Stimulated activated CD4-positive, alpha-beta T cell treated with anti-CD3 and anti-CD28 coated beads, Interleukin-2, amount 100 ng/mL, for 4 hours (primary cell): ENCODE data around the gene CIRBP.

ENCODE experiments used
- DNase-seq: peaks from one replicate; pipeline ENCODE4 v3.0.0-alpha.2; 2020; ENCODE audit warnings: low read depth

CIRBP gene

DNA sequence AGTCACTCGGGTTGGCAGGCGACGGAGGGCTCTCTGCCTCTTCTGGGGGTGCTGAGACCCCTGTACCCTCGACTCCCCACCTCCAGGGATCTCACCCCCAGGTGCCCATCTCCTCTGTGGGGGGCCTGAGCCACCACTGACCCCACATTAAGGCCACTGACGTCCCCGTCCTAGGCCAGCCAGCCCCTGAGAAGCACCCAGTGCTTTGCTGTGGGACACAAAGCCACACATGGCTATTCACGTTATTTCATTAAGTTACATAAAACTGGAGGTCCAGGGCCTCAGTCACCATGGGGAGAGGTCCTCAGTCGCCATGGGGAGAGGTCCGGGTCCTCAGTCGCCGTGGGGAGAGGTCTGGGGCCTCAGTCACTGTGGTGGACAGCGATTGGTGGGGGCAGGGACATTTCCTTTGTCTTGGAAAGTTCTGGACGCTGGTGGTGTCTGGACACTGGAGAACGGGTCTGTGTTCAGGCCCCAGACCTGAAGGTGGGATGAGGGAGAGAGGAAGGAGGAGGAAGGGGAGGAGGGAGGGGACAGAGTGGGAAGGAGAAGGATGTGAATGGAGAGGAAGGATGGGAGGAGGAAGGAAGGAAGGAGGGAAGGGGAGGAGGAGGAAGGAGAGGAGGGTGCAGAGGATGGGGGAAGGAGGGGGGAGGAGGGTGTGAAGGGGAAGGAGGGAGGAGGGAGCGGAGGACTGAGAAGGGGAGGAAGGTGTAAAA is 12.6 kb downstream of the CIRBP start:
- no peak for DNase-seq

DNA sequence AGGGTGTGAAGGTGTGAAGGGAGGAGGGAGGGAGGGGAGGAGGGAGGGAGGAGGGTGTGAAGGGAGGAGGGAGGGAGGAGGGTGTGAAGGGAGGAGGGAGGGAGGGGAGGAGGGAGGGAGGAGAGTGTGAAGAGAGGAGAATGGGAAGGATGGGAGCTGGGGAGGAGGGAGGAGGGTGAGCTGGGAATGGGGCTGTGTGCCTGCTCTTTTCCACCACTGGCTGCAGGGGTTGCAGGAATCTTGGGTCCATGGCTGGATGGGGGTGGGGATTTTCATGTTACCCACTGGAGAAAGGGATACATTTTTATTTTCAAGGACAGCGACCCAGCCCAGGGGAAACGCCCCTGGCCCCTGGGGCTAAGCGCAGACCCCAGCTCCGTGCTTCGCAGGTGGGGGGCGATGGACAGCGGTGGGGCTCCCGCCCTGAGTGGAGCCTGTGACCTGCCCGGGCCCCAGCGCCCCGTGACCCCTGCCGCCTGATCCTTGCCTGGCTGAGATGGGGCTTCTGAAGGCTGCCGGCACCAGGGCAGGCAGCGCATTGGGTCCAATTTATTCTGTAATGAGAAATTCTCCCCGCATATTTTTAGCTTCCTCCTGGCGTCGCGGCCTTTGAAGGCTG is 13.6 kb downstream of the CIRBP start:
- no peak for DNase-seq

DNA sequence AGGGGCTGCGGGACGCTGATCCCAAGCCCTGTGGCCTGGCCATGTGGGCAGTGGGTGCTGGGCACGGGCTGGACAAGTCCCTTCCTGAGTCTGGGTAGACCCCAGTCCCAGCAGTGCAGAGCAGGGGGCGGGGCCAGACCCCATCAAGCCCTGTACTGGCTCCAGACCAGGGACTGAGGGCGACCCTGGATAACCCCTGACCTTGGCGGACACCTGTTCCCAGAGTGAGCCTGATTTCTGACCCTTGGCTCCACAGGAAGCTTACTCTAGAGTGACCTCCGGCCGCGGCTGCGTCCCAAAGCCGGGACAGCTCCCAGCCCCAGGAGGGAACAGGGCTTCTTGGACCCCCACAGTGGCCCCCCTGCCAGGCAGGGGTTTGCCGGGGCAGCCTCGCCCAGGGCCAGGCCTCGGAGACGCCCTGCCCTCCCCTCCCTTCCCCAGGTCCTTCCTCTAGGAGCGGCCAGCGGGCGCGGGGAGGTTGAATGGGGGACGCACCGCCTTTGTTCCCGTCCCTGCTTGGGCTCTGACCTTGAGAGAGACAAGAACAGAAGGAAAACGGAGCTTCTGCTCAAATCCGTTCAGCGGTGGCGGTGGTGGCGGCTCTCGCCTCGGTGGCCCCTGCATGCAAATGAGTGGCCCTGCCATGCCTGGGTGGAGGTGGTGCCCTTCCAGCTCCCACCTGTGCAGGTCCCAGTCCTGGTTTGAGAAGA is 14.2 kb downstream of the CIRBP start:
- no peak for DNase-seq

DNA sequence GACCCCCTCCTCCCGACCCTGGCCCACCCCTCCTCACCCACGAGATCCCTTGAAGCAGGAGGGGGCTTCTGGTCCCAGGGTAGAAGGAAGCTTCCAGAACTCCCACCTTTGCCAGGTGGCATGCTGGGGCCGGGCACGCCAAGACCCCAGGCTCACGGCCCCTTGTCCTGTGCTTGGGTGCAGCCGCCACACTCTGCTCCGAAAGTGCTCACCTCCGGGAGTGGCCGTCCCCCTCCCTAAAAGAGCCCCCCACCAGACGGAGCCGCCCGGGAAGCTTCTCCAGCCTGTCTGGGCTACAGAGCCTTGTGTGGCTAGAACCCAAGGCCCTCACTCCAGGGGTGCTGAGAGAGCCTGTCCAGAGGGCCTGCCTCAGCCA is 14.8 kb downstream of the CIRBP start:
- no peak for DNase-seq

DNA sequence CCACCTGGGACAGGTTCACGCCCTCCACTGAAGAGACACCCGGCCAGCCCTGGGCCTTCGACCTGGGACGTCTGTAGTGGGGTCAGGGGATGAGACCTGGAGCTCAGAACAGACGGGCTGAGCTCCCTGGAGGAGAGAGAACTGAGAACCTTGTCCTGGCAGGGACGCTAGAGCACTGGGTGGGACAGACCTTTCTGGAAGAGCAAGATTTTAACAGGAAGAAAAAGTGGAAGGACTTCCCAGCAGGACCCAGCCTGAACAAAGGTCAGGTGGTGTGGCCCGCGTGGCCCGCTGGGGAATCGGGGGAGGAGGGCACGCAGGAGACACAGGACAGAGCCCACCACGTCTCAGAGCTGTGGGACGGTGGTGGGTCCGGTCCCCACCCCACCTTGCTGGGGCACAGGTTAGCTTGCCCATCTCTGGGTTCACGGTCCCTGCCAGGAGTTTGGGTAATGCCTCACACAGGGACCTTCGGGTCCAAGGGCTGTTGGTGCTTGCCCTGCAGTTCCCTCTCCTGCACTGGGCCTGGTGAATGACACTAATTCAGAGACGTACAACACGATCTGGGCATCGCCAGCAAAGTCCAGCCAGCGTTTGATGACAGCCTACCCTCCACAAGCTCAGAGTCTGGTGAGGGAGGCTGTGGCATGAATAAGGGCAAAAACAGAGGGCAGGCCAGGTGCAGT is 15.3 kb downstream of the CIRBP start:
- DNase-seq: no peak

DNA sequence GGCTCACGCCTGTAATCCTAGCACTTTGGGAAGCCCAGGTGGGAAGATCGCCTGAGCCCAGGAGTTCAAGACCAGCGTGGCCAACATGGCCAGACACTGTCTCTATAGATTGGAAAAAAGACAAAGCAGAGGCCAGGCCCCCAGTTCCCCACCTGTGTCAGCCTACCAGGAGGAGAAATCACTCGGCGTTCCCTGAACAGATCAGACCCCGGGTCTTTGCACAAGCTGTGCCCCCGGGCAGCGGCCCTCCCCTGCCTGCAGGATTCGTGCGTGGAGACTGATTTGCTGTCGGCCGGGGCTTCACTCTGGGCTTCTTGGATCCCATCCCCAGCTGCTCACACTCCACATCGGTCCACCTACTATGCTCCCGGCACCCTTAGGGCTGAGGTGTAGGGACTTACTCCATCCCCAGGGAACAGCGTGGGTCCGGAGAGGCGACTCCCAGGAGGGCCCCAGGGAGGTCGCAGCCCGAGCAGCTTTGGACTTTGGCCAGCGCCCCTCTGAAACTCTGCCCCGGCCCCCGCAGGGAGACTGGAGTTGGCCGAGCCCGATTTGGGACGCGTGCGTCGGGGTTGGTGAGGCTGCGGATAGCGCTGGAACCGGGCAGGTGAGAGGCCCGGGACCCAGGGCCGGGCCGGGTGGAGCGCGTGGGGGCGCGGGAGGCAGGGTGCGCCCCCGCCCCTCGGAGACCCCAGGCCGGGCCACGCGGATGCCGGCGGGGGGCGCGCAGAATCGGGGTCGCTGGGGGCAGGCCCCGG is 16.0 kb downstream of the CIRBP start:
- no peak for DNase-seq

DNA sequence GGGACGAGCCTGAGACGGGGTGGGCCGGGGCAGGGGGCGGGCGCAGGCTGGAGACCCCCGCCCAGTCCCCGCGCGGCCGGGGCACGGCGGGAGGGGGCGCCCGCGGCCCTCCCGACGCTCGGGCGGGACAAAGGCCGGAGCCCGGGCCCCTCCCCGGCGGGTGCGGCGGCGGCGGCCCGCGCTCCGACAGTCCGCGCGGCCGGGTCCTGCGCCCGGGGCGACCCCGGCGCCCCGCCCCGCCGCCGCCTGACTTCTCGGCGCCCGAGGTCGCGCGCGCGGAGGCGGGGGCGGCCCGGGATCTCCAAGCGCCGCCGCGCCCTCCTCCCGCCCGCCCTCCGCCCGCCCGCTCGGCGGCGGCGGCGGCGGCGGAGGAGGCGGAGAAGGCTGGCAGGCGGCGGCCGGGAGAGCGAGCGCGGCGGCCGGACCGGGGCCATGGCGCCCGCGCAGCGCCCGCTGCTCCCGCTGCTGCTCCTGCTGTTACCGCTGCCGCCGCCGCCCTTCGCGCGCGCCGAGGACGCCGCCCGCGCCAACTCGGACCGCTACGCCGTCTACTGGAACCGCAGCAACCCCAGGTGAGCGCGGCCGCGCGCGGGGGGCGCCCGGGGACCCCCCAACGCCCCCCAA is 16.7 kb downstream of the CIRBP start, which contains the start of gene EFNA2:
TSS of gene EFNA2 (plus strand) at position 137 of the 624 bp plus-strand sequence. CDS start at position 433, 296 bp downstream.
- no peak for DNase-seq

DNA sequence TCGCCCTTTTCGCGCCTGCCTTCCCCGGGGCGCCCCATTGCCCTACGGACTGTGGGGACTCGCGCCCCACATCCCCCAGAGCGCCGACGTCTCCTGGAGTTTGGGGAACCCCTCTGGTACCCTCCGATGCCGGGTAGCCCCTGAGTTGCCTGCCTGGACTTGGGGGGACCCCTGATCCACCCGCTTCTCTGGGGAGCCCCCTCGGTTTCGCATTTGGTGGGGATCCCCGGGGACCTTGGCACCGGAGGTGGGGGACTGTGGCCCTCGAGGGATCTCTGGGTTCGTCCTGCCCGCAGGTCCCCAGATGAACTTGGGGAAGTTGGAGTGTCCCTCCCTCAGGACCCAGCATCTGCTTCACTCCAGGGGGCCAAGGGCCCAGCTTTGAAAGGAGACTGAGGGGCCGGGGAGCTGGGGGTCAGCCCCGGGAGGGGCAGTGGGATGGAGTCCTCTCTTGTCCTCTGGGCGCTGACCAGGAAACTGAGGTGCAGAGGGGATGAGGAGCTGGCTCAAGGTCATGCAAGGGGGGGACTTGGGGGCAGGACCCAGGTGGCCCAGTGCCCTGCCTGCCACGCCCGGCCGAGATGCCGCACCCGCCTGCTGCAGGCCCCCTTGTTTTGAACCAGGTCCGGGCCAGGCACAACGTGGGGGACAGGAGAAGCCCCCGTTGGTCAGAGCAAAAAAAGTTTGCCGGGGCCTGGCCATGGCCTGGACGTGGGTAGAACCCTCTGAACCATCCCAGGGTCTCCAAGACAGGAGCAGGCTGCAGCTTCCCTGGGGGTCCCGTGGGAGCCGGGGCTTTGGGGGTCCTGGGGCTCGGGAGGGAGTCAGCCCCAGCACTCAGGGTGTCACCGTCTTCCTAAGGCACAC is 17.6 kb downstream of the CIRBP start:
- DNase-seq: no peak

DNA sequence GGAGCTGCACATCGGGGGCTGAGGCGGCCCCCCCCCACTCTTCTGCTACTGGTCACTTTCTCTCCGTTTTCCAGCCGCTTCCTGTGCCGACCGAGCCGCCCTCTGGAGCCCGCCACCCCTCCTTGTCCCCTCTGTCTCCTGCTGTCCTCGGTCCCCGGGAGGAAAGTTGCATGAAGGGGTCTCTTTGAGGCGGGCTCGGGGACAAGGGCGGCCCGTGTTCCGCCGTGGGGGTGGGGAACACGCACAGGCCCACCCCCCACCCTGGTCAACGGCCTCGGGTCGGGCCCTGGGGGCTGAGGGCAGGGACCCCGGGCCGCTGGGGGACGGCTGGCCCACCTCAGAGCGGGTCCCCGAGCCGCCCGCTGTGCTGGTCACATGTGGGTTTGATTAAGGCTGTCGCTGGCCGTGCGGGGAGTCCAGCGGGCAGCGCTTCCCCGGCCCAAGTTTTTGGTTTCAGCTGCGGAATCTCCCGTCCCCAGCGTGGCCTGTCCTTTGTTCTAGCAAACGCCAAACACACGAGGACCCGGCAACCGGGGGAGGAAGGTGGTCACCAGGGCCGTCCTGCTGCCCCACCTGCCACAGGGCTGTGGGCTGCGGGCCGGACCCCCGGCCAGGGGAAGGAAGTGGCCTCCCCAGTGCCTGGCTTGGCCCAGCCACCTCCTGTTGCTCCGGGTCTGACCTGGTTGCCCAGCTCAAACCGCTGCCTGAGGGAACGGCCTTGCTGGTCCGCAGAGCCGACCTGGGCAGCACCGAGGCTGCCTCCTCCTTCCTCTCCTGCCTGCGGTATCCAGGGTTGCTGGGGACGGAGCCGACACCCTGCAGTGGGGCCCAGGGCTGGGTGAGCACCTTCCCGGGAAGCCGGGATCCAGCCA is 18.5 kb downstream of the CIRBP start:
- DNase-seq: no peak

DNA sequence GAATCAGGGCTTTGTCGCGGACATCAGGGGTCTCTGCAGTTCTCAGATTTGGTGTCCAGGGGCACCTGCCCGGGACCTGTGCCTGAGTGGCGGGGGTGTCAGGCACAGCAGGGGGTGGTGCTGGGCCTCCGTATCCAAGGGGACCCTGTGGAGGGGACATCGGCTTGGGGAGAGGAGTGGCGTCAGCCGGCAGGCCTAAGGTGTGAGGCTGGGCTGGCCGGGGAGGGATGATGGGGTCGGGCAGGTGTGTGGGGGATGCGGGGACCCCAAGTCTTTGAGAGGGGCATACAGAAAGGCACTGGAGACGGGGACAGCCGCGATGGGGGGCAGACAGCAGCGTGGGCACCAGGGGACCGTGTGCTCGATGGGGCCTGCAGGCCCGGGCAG is 19.1 kb downstream of the CIRBP start:
- DNase-seq: no peak

DNA sequence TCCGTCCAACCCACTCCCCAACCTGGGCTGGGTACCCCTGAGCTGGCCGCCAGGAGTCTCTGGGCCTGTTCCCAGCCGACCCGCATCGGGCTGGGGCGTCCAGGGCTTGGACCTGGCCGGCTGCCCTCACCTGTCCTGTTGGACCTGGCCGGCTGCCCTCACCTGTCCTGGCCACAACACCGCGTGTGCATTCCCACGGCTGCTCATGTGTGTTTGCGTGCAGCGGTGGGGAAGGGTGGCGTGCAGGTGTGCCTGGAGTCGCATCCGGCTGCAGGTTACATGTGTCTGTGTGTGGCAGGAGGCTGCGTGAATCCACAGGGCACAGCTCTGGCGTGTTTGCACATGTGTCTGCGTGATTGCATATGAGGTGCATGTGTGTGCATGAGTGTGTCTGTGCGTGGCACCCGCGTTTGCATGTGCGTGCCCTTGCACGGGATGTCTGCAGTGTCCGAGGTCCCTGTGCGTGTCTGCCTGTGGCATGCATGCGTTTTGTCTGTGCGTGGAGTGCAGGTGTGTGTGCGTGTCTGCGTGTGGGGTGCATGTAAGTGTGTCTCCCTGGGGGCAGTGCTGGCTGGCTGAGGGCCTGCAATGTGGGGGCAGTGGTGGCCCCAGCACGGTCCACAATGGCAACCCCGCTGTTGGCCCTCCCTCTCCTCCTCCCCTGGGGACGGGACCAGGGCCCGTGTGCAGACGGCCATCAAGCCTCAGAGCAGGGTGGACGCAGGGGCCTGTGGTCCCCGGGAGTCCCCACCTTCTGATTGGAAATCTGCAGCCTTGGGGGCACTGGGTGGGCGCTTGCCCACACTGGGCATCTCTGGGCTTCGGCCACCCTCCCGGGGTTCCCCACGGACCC is 19.9 kb downstream of the CIRBP start:
- no peak for DNase-seq

DNA sequence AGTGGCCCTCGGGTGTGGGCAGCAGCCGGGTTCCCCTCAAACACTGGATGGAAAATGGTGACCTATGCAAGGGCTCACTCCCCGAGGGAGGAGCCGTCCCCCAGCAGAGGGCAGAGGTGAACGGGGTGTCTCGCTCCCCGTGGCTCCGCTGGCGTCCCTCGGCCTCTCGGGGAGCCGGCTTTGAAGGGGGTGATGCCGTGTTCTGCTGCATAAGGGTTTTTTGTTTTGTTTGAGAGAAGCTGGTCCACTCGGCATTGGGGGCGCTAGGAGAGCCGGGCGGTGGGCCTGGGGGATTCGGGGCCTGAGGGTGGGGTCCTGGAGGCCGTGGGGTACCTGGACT is 20.5 kb downstream of the CIRBP start:
- DNase-seq: no peak

DNA sequence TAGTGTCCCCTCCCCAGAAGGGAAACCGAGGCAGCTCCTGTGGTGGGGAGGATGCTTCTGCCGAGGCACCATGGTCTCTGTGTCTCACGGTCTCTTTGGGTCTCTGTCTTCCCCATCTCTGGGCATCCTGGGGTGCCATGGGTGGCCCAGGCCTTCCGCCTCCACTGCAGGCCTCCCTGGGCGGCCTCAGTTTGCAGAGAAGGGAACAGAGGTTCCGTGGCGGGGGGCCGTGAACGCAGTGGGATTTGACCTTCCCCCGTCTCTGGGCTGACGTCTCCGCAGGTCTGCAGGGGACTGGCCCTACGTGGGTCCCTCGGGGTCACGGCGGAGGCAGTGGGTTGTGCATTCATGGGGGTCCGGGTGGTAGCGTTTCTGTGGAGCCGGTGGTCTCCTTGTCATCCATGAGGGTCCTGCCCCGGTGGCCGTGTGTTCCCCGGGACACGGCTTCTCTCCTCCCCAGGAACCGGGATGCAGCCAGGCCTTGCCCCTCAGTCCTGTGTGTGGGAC is 21.1 kb downstream of the CIRBP start:
- DNase-seq: no peak

DNA sequence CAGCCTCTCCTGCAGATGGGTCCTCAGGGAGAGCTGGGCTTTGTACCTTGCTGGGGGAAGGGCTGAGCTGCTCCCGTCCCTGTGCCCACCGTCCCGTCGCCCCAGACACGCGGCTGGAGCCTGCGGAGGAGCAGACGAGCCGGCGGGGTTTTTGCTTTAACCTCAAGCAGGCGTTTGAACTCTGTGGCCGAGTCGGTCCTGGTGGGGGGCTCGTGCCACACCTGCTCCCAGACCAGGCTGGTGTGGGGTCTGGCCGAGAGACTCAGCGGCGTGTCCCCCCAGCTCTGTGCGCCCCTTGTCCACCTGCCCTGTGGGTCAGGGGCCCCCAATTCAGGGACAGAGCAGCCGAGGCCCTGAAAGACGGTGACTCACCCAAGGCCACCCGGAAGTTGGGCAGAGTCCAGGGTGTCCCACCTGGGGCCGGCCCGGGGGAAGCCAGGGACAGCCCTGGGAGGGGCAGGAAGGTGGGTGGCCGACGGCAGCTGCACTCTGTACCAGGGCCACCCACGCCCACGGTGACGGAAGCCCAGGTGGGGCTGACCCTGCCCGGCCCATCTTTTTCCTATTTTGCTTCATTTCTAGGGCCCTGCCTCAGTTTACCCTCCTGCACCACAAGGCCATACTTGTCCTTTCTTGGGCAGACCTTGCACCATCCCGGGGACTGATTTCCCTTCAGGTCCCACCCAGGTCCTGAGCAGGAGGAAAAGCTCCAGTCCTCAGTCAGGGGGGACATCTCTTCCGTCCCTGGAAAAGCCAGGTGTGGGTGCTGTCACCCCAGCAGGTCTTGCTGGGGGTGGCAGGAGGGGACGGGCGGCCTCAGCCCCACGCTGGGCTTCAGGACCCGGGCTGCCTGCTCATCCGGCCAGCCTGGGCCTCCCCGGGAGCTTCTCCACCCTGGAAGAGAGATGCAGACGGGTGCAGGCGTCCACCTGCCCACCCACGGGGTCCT is 21.8 kb downstream of the CIRBP start:
- DNase-seq: no peak

DNA sequence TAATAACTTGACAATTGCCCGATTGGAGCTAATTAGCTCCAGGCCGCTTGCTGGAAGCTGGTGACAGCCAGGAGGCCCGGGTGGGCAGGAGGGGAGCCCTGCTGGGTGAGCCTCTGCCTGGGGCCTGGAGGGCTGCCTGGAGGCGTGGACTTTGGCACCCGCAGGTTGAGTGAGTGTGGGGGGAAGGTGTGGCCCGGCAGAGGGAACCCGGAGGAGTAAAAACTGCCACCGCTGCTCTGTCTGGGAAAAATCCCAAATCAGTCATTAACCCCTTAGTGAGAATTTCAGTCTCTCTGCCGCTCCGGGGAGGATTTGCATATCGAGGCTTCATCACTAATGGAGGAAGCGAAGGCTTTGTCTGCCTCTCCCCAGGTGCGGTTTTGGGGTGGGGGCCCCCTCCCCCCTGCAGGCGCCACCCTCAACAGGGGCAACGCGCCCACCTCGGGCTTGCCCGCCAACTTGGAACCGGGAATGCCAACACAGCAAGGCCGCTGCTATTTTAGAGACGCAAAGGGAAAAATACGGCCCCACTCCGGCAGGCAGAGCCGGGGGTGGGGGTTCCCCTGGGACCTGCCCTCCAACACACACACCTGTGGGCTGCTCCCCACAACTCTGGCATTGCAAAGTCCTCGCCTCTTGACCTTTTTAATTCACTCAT is 22.8 kb downstream of the CIRBP start:
- no peak for DNase-seq

DNA sequence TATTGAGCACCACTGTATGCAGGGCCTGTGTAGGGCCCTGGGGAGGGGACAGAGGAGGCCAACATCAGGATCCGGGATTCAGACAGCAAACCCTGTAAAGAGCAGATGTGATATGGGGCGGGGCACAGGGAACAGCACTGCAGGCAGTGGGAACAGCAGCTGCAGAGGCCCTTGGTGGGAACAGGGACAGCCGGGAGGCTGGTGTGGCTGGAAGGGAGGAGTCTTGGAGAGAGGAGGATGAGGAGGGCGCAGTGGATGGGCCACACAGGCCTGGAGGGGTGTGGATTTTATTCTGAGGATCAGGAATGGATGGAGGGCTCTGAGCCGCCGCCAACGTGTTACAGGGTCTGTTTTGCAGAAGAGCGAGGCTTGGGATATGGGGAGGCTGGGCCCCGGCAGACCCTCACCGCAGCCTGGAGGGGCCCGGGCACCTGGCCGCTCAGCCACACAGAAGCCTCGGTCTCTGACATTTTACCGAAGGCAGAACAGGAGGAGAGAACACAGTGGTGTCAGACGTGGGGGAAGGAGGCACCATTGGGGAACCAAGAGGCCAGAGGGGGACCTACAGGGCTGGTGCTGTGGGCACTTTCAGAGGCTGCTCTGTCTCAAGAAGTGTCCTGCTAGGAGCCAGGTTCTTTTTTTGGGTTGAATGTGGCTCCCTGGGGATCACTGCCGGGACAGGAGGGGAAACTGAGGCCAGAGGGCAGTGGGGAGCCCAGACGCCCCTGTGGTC is 23.5 kb downstream of the CIRBP start:
- DNase-seq: no peak
